ENCODE measurements around the gene OXER1.

Gene OXER1

GRCh38 chr2:42802150-42802549, 38.2 kb upstream of the OXER1 start:
- Histone ChIP-seq H3K27ac (ENCODE audit: low read depth, low read length) (no peak overlapping the region), H3K4me3 (ENCODE audit: low read depth, low read length) (no peak overlapping the region), H3K27me3 (ENCODE audit: control insufficient read depth, insufficient read depth, low read length) (no peaks in the 10 kb centered on the region), H3K9ac (ENCODE audit: low read length) (no peak overlapping the region), H3K9me3 (ENCODE audit: control insufficient read depth, insufficient read depth, low read depth, low read length) (no peaks in the 10 kb centered on the region; the same call in 1 of the 2 replicates), H3K36me3 (ENCODE audit: control insufficient read depth, insufficient read depth, low read length) (no peaks in the 10 kb centered on the region), H3K4me1 (ENCODE audit: control insufficient read depth, insufficient read depth, low read length) (no peaks in the 10 kb centered on the region)

DNA sequence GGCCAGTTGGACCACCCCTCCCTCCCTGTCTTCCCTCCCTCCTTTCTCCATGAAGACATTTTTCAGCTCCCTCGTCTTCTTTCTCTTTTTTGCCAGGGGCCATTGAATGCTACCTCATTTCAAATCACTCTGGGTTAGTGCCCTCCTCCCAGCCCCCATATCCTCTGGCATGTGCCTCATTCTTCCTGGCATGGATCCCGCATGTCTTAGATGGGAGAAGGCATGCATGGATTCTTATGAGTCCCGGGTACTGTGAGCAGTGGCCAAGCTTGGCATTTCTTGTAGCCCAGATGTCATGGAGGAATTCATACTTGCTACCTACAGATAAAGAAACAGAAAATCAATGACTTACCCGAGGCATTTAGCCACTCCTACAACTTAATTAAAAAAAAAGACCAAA, 37.4 kb upstream of the OXER1 start:
- H3K27ac ChIP-seq (ENCODE audit: low read depth, low read length) = no peak overlapping the region
- H3K36me3 ChIP-seq (ENCODE audit: control insufficient read depth, insufficient read depth, low read length) = no peaks in the 10 kb centered on the region
- H3K4me1 ChIP-seq (ENCODE audit: control insufficient read depth, insufficient read depth, low read length) = no peaks in the 10 kb centered on the region
- no peak overlapping the region for H3K9ac ChIP-seq (ENCODE audit: low read length)
- no peaks in the 10 kb centered on the region for H3K27me3 ChIP-seq (ENCODE audit: control insufficient read depth, insufficient read depth, low read length)
- H3K9me3 ChIP-seq (ENCODE audit: control insufficient read depth, insufficient read depth, low read depth, low read length) = no peaks in the 10 kb centered on the region; the same call in 1 of the 2 replicates
- no peak overlapping the region for H3K4me3 ChIP-seq (ENCODE audit: low read depth, low read length)

DNA sequence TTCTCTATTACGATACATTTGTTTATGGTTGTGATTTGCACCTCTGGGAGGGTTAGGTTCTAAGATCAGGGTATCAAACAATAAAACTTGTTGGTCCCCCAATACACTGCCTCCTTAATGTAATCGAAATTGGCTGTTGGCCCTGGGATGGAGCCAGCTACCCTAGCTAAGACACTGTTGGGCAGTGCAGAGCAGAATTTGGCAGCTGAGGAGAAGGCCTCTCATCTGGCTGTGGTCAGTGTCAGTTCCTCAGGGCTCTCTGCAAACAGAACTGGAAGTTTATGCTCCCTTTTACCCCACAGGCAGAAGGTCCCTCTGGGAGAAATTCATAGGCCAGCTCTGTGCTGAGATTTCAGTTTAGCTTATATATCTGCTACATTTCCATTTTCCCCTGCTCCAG, 37.0 kb upstream of the OXER1 start:
- H3K4me1 ChIP-seq (ENCODE audit: control insufficient read depth, insufficient read depth, low read length) = peaks cover under 1% of the 10 kb centered on the region; the same call in 1 of the 2 replicates
- H3K27ac ChIP-seq (ENCODE audit: low read depth, low read length) = no peak overlapping the region
- H3K27me3 ChIP-seq (ENCODE audit: control insufficient read depth, insufficient read depth, low read length) = no peaks in the 10 kb centered on the region
- no peak overlapping the region for H3K4me3 ChIP-seq (ENCODE audit: low read depth, low read length)
- H3K9me3 ChIP-seq (ENCODE audit: control insufficient read depth, insufficient read depth, low read depth, low read length) = no peaks in the 10 kb centered on the region; the same call in 1 of the 2 replicates
- no peak overlapping the region for H3K9ac ChIP-seq (ENCODE audit: low read length)
- H3K36me3 ChIP-seq (ENCODE audit: control insufficient read depth, insufficient read depth, low read length) = no peaks in the 10 kb centered on the region

GRCh38 chr2:42800461-42800962, 36.6 kb upstream of the OXER1 start:
- H3K9ac ChIP-seq (ENCODE audit: low read length) = no peak overlapping the region
- H3K27ac ChIP-seq (ENCODE audit: low read depth, low read length) = no peak overlapping the region
- H3K36me3 ChIP-seq (ENCODE audit: control insufficient read depth, insufficient read depth, low read length) = no peaks in the 10 kb centered on the region
- no peak overlapping the region for H3K4me3 ChIP-seq (ENCODE audit: low read depth, low read length)
- H3K9me3 ChIP-seq (ENCODE audit: control insufficient read depth, insufficient read depth, low read depth, low read length) = no peaks in the 10 kb centered on the region; the same call in 1 of the 2 replicates
- no peaks in the 10 kb centered on the region for H3K27me3 ChIP-seq (ENCODE audit: control insufficient read depth, insufficient read depth, low read length)
- peaks cover 4% of the 10 kb centered on the region; the same call in 1 of the 2 replicates for H3K4me1 ChIP-seq (ENCODE audit: control insufficient read depth, insufficient read depth, low read length)

DNA sequence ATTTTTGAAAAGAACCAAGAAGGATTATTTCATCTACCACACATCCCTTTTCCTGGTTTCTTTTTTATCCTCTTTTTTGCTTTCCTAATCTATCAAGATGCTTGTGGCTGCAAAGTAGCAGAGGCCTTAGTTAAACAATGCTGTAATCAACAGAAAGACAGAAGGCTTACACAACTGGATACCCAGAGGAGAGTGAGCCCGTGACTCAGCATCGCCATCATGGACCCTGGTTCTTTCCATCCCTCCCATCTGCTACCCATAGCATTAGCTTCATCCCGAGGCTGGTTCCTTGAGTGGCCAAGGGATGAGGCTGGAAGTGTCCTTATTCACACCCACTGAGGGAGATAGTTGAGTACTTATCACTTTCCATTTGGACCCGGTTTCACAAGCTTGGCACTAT, 35.9 kb upstream of the OXER1 start:
- Histone ChIP-seq H3K9me3 (ENCODE audit: control insufficient read depth, insufficient read depth, low read depth, low read length) (no peaks in the 10 kb centered on the region; the same call in 1 of the 2 replicates), H3K9ac (ENCODE audit: low read length) (no peak overlapping the region), H3K27me3 (ENCODE audit: control insufficient read depth, insufficient read depth, low read length) (no peaks in the 10 kb centered on the region), H3K4me3 (ENCODE audit: low read depth, low read length) (no peak overlapping the region), H3K27ac (ENCODE audit: low read depth, low read length) (no peak overlapping the region), H3K36me3 (ENCODE audit: control insufficient read depth, insufficient read depth, low read length) (no peaks in the 10 kb centered on the region), H3K4me1 (ENCODE audit: control insufficient read depth, insufficient read depth, low read length) (peaks cover 4% of the 10 kb centered on the region; the same call in 1 of the 2 replicates)

- Histone ChIP-seq H3K27me3 (ENCODE audit: control insufficient read depth, insufficient read depth, low read length) (peaks cover 8% of the 10 kb centered on the region), H3K36me3 (ENCODE audit: control insufficient read depth, insufficient read depth, low read length) (no peaks in the 10 kb centered on the region), H3K4me3 (ENCODE audit: low read depth, low read length) (no peak overlapping the region), H3K9me3 (ENCODE audit: control insufficient read depth, insufficient read depth, low read depth, low read length) (no peaks in the 10 kb centered on the region; the same call in 1 of the 2 replicates), H3K9ac (ENCODE audit: low read length) (no peak overlapping the region), H3K4me1 (ENCODE audit: control insufficient read depth, insufficient read depth, low read length) (peaks cover 13% of the 10 kb centered on the region), H3K27ac (ENCODE audit: low read depth, low read length) (no peak overlapping the region)
Measured at GRCh38 chr2:42797281-42797680, 33.3 kb upstream of the OXER1 start.

GRCh38 chr2:42796427-42797248, 32.7 kb upstream of the OXER1 start:
- no peak overlapping the region for H3K4me3 ChIP-seq (ENCODE audit: low read depth, low read length)
- no peak overlapping the region for H3K9ac ChIP-seq (ENCODE audit: low read length)
- peaks cover 18% of the 10 kb centered on the region for H3K4me1 ChIP-seq (ENCODE audit: control insufficient read depth, insufficient read depth, low read length)
- no peak overlapping the region for H3K27ac ChIP-seq (ENCODE audit: low read depth, low read length)
- peaks cover 14% of the 10 kb centered on the region for H3K27me3 ChIP-seq (ENCODE audit: control insufficient read depth, insufficient read depth, low read length)
- no peaks in the 10 kb centered on the region for H3K36me3 ChIP-seq (ENCODE audit: control insufficient read depth, insufficient read depth, low read length)
- H3K9me3 ChIP-seq (ENCODE audit: control insufficient read depth, insufficient read depth, low read depth, low read length) = no peaks in the 10 kb centered on the region; the same call in 1 of the 2 replicates

GRCh38 chr2:42795841-42796301, 31.9 kb upstream of the OXER1 start:
- H3K9ac ChIP-seq (ENCODE audit: low read length) = no peak overlapping the region
- H3K27ac ChIP-seq (ENCODE audit: low read depth, low read length) = no peak overlapping the region
- H3K36me3 ChIP-seq (ENCODE audit: control insufficient read depth, insufficient read depth, low read length) = no peaks in the 10 kb centered on the region
- H3K4me3 ChIP-seq (ENCODE audit: low read depth, low read length) = no peak overlapping the region
- peaks cover 18% of the 10 kb centered on the region for H3K4me1 ChIP-seq (ENCODE audit: control insufficient read depth, insufficient read depth, low read length)
- peaks cover 21% of the 10 kb centered on the region for H3K27me3 ChIP-seq (ENCODE audit: control insufficient read depth, insufficient read depth, low read length)
- no peaks in the 10 kb centered on the region; the same call in 1 of the 2 replicates for H3K9me3 ChIP-seq (ENCODE audit: control insufficient read depth, insufficient read depth, low read depth, low read length)

- H3K9me3 ChIP-seq (ENCODE audit: control insufficient read depth, insufficient read depth, low read depth, low read length) = no peaks in the 10 kb centered on the region; the same call in 1 of the 2 replicates
- H3K27me3 ChIP-seq (ENCODE audit: control insufficient read depth, insufficient read depth, low read length) = peaks cover 23% of the 10 kb centered on the region
- no peak overlapping the region for H3K9ac ChIP-seq (ENCODE audit: low read length)
- H3K4me1 ChIP-seq (ENCODE audit: control insufficient read depth, insufficient read depth, low read length) = peaks cover 18% of the 10 kb centered on the region
- no peaks in the 10 kb centered on the region for H3K36me3 ChIP-seq (ENCODE audit: control insufficient read depth, insufficient read depth, low read length)
- no peak overlapping the region for H3K27ac ChIP-seq (ENCODE audit: low read depth, low read length)
- H3K4me3 ChIP-seq (ENCODE audit: low read depth, low read length) = no peak overlapping the region
Measured at GRCh38 chr2:42795275-42795674, 31.3 kb upstream of the OXER1 start.

GRCh38 chr2:42794271-42795046, 30.5 kb upstream of the OXER1 start:
- Histone ChIP-seq H3K4me1 (ENCODE audit: control insufficient read depth, insufficient read depth, low read length) (peaks cover 18% of the 10 kb centered on the region), H3K4me3 (ENCODE audit: low read depth, low read length) (no peak overlapping the region), H3K9ac (ENCODE audit: low read length) (no peak overlapping the region), H3K36me3 (ENCODE audit: control insufficient read depth, insufficient read depth, low read length) (no peaks in the 10 kb centered on the region), H3K27me3 (ENCODE audit: control insufficient read depth, insufficient read depth, low read length) (peaks cover 23% of the 10 kb centered on the region), H3K27ac (ENCODE audit: low read depth, low read length) (no peak overlapping the region), H3K9me3 (ENCODE audit: control insufficient read depth, insufficient read depth, low read depth, low read length) (no peaks in the 10 kb centered on the region; the same call in 1 of the 2 replicates)

All from HUES6 (cell line).